ENCODE data around the gene C6orf136.

The C6orf136 gene

GRCh38 chr6:30614843-30615218 is 32.1 kb upstream of the C6orf136 start:
- Histone ChIP-seq H3K23ac (ENCODE audit: low read depth, low read length, poor library complexity) (no peak overlapping the region), H4K91ac (ENCODE audit: low read depth, low read length, poor library complexity) (no peak overlapping the region), H3K4ac (ENCODE audit: low read length) (no peak overlapping the region), H3K4me2 (ENCODE audit: insufficient read depth, low read length, poor library complexity, severe bottlenecking) (peak overlapping the region; percentile 60), H2AK5ac (ENCODE audit: low read depth, low read length) (no peak overlapping the region), H3K36me3 (replicated peaks in 1 of 2; ENCODE audit: control insufficient read depth in 2 of 2, insufficient read depth in 2 of 2, low read length in 2 of 2) (peaks cover 10 to 72% of the 10 kb centered on the region in 2 donors), H3K9me3 (replicated peaks in 1 of 2; ENCODE audit: control insufficient read depth in 2 of 2, insufficient read depth in 1 of 2, low read depth in 1 of 2, low read length in 2 of 2) (no peaks in the 10 kb centered on the region), H3K4me1 (ENCODE audit: control insufficient read depth in 2 of 2, insufficient read depth in 1 of 2, low read depth in 1 of 2, low read length in 2 of 2) (peaks cover 11% of the 10 kb centered on the region in 2 donors), H3K14ac (ENCODE audit: low read length) (no peak overlapping the region), H2BK5ac (ENCODE audit: low read length) (no peak overlapping the region), H2BK120ac (ENCODE audit: low read depth, low read length) (no peak overlapping the region), H2BK15ac (ENCODE audit: low read length) (no peak overlapping the region), H3K9ac (ENCODE audit: low read depth, low read length, poor library complexity) (no peak overlapping the region), H3K79me1 (ENCODE audit: low read depth, low read length) (peaks cover 2% of the 10 kb centered on the region), H3K18ac (ENCODE audit: low read length) (no peak overlapping the region), H4K8ac (ENCODE audit: low read depth, low read length) (no peak overlapping the region), H2AFZ (ENCODE audit: low read length) (no peak overlapping the region), H3K27me3 (ENCODE audit: control insufficient read depth in 3 of 3, insufficient read depth in 3 of 3, low read depth in 1 of 3, low read length in 3 of 3) (no peaks in the 10 kb centered on the region), H3K27ac (replicated peaks; ENCODE audit: low read length) (no peak overlapping the region), H3K4me3 (ENCODE audit: low read length in 2 of 2) (peak overlapping the region in 1 of 2 donors; percentile 73), H2BK12ac (ENCODE audit: low read length) (no peak overlapping the region)
- peak; percentile 92 for DNase-seq (ENCODE audit: low spot score)
- WGBS, 2 donors (ENCODE audit: extremely low coverage in 2 of 2, insufficient read length in 2 of 2, insufficient replicate concordance in 1 of 2) = no CpG with 5 or more reads among the region's 6 CpGs

- H2AFZ ChIP-seq (ENCODE audit: low read length) = no peak overlapping the region
- no peak overlapping the region for H3K14ac ChIP-seq (ENCODE audit: low read length)
- H4K8ac ChIP-seq (ENCODE audit: low read depth, low read length) = no peak overlapping the region
- no peak overlapping the region for H2BK15ac ChIP-seq (ENCODE audit: low read length)
- H2BK12ac ChIP-seq (ENCODE audit: low read length) = no peak overlapping the region
- H3K18ac ChIP-seq (ENCODE audit: low read length) = peak overlapping the region; percentile 83
- peak overlapping the region; percentile 87 for H3K9ac ChIP-seq (ENCODE audit: low read depth, low read length, poor library complexity)
- peak overlapping the region; percentile 15 for H3K4me2 ChIP-seq (ENCODE audit: insufficient read depth, low read length, poor library complexity, severe bottlenecking)
- peak overlapping the region; percentile 97 for H3K27ac ChIP-seq (replicated peaks; ENCODE audit: low read length)
- H2BK120ac ChIP-seq (ENCODE audit: low read depth, low read length) = no peak overlapping the region
- H3K4ac ChIP-seq (ENCODE audit: low read length) = no peak overlapping the region
- H4K91ac ChIP-seq (ENCODE audit: low read depth, low read length, poor library complexity) = no peak overlapping the region
- peaks cover 11% of the 10 kb centered on the region in 2 donors for H3K4me1 ChIP-seq (ENCODE audit: control insufficient read depth in 2 of 2, insufficient read depth in 1 of 2, low read depth in 1 of 2, low read length in 2 of 2)
- WGBS, 2 donors (ENCODE audit: extremely low coverage in 2 of 2, insufficient read length in 2 of 2, insufficient replicate concordance in 1 of 2) = no CpG with 5 or more reads among the region's 10 CpGs
- no peak overlapping the region for H2BK5ac ChIP-seq (ENCODE audit: low read length)
- no peaks in the 10 kb centered on the region for H3K27me3 ChIP-seq (ENCODE audit: control insufficient read depth in 3 of 3, insufficient read depth in 3 of 3, low read depth in 1 of 3, low read length in 3 of 3)
- no peak overlapping the region for H3K23ac ChIP-seq (ENCODE audit: low read depth, low read length, poor library complexity)
- H3K79me1 ChIP-seq (ENCODE audit: low read depth, low read length) = peaks cover 2% of the 10 kb centered on the region
- H3K4me3 ChIP-seq (ENCODE audit: low read length in 2 of 2) = peak overlapping the region; percentile 73 to 88
- H3K36me3 ChIP-seq (replicated peaks in 1 of 2; ENCODE audit: control insufficient read depth in 2 of 2, insufficient read depth in 2 of 2, low read length in 2 of 2) = peaks cover 10 to 69% of the 10 kb centered on the region in 2 donors
- no peak overlapping the region for H2AK5ac ChIP-seq (ENCODE audit: low read depth, low read length)
- H3K9me3 ChIP-seq (replicated peaks in 1 of 2; ENCODE audit: control insufficient read depth in 2 of 2, insufficient read depth in 1 of 2, low read depth in 1 of 2, low read length in 2 of 2) = no peaks in the 10 kb centered on the region
- peak; percentile 56 for DNase-seq (ENCODE audit: low spot score)
Measured at GRCh38 chr6:30615219-30615957, 31.5 kb upstream of the C6orf136 start.

- Histone ChIP-seq H2BK5ac (ENCODE audit: low read length) (no peak overlapping the region), H2AFZ (ENCODE audit: low read length) (no peak overlapping the region), H3K23ac (ENCODE audit: low read depth, low read length, poor library complexity) (no peak overlapping the region), H3K9me3 (replicated peaks in 1 of 2; ENCODE audit: control insufficient read depth in 2 of 2, insufficient read depth in 1 of 2, low read depth in 1 of 2, low read length in 2 of 2) (no peaks in the 10 kb centered on the region), H3K4ac (ENCODE audit: low read length) (no peak overlapping the region), H3K14ac (ENCODE audit: low read length) (no peak overlapping the region), H2BK12ac (ENCODE audit: low read length) (no peak overlapping the region), H4K8ac (ENCODE audit: low read depth, low read length) (no peak overlapping the region), H4K91ac (ENCODE audit: low read depth, low read length, poor library complexity) (no peak overlapping the region), H3K79me1 (ENCODE audit: low read depth, low read length) (peaks cover 2% of the 10 kb centered on the region), H3K4me3 (ENCODE audit: low read length in 2 of 2) (peak overlapping the region; percentile 73 to 88), H3K27me3 (ENCODE audit: control insufficient read depth in 3 of 3, insufficient read depth in 3 of 3, low read depth in 1 of 3, low read length in 3 of 3) (no peaks in the 10 kb centered on the region), H3K36me3 (replicated peaks in 1 of 2; ENCODE audit: control insufficient read depth in 2 of 2, insufficient read depth in 2 of 2, low read length in 2 of 2) (peaks cover 7 to 68% of the 10 kb centered on the region in 2 donors), H3K4me2 (ENCODE audit: insufficient read depth, low read length, poor library complexity, severe bottlenecking) (peak overlapping the region; percentile 66), H2BK15ac (ENCODE audit: low read length) (no peak overlapping the region), H3K18ac (ENCODE audit: low read length) (no peak overlapping the region), H3K27ac (replicated peaks; ENCODE audit: low read length) (peak overlapping the region; percentile 82), H3K9ac (ENCODE audit: low read depth, low read length, poor library complexity) (peak overlapping the region; percentile 89), H3K4me1 (ENCODE audit: control insufficient read depth in 2 of 2, insufficient read depth in 1 of 2, low read depth in 1 of 2, low read length in 2 of 2) (peaks cover 11% of the 10 kb centered on the region in 2 donors), H2BK120ac (ENCODE audit: low read depth, low read length) (no peak overlapping the region), H2AK5ac (ENCODE audit: low read depth, low read length) (no peak overlapping the region)
- DNase-seq (ENCODE audit: low spot score) = peak; percentile 31
- 100% methylated on average over 1 of the region's 10 CpGs; no CpG with 5 or more reads in 1 of the 2 donors for WGBS, 2 donors (ENCODE audit: extremely low coverage in 2 of 2, insufficient read length in 2 of 2, insufficient replicate concordance in 1 of 2)
Measured at GRCh38 chr6:30615958-30616810, 30.7 kb upstream of the C6orf136 start.
